Esophagus muscularis mucosa (tissue), 3 donors: Measurements from ENCODE around the gene RAB3A.

ENCODE experiments used
- CTCF ChIP-seq, 3 experiments: fragments of 200-600 bp in 2 of 3; fragments of 450-650 bp in 1 of 3; sonication (generic) in 2 of 3; IDR thresholded peaks; one replicate each; pipeline ENCODE4 v1.5.1; 2017 to 2019; ENCODE audit warnings: antibody characterized with exemption in 3 of 3, mild to moderate bottlenecking in 2 of 3, moderate library complexity in 1 of 3
- POLR2AphosphoS5 ChIP-seq, 2 donors: sonication (generic); formaldehyde crosslinking; IDR thresholded peaks; one replicate each; pipeline ENCODE4 v1.6.1; 2017; ENCODE audit warnings: antibody characterized with exemption in 2 of 2

- TF ChIP-seq CTCF (IDR thresholded peaks at IDR 0.05) (no peak), POLR2AphosphoS5 (IDR thresholded peaks at IDR 0.05) (no peak)
Measured at GRCh38 chr19:18159810-18160209, 44.0 kb downstream of the RAB3A start.
